Mammary epithelial cell (primary cell): ENCODE measurements around the gene UPB1.

Experiments
- EZH2 ChIP-seq: IDR thresholded peaks from 2 replicates; pipeline ENCODE4 v1.6.1; 2012; ENCODE audit warnings: low read length, inconsistent platforms, borderline replicate concordance
- TF ChIP-seq, protein P1 (sequence below), 2 donors: IDR thresholded peaks in 1 of 2; conservative IDR thresholded peaks in 1 of 2; 2 replicates each; pipeline ENCODE4 v1.5.1; 2011 to 2012; ENCODE audit warnings: inconsistent platforms in 2 of 2, low read length in 2 of 2, mild to moderate bottlenecking in 2 of 2, control low read depth in 1 of 2, low read depth in 1 of 2; ENCODE audit not compliant: insufficient read depth in 1 of 2; ENCODE audit errors: extremely low read depth in 1 of 2

GRCh38 chr22:24507716-24508115 is 12.6 kb downstream of the UPB1 start:
- no peak for TF ChIP-seq EZH2
- TF ChIP-seq, protein P1, sequence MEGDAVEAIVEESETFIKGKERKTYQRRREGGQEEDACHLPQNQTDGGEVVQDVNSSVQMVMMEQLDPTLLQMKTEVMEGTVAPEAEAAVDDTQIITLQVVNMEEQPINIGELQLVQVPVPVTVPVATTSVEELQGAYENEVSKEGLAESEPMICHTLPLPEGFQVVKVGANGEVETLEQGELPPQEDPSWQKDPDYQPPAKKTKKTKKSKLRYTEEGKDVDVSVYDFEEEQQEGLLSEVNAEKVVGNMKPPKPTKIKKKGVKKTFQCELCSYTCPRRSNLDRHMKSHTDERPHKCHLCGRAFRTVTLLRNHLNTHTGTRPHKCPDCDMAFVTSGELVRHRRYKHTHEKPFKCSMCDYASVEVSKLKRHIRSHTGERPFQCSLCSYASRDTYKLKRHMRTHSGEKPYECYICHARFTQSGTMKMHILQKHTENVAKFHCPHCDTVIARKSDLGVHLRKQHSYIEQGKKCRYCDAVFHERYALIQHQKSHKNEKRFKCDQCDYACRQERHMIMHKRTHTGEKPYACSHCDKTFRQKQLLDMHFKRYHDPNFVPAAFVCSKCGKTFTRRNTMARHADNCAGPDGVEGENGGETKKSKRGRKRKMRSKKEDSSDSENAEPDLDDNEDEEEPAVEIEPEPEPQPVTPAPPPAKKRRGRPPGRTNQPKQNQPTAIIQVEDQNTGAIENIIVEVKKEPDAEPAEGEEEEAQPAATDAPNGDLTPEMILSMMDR (conservative IDR thresholded peaks at IDR 0.05 in 1 of 2, IDR thresholded peaks at IDR 0.05 in 1 of 2; ENCODE audit: extremely low read depth in 1 of 2, insufficient read depth in 1 of 2, low read depth in 1 of 2, low read length in 2 of 2): no peak
